Ectodermal cell (in vitro differentiated cells): ENCODE data around the gene AGO3.

ENCODE experiments used
- H3K27ac ChIP-seq: 2 replicates; pipeline ENCODE4 v1.7.0; 2013; ENCODE audit warnings: mild to moderate bottlenecking, low read depth, low read length; ENCODE audit not compliant: insufficient read depth, poor library complexity, severe bottlenecking
- H3K27me3 ChIP-seq: 2 replicates; pipeline ENCODE4 v1.7.0; 2013; ENCODE audit warnings: mild to moderate bottlenecking, low read length; ENCODE audit not compliant: insufficient read depth, control insufficient read depth, poor library complexity, severe bottlenecking
- H3K36me3 ChIP-seq: one replicate; pipeline ENCODE4 v1.7.0; 2013; ENCODE audit warnings: low read length; ENCODE audit not compliant: control insufficient read depth, insufficient read depth
- H3K4me1 ChIP-seq: one replicate; pipeline ENCODE4 v1.7.0; 2013; ENCODE audit warnings: low read length; ENCODE audit not compliant: control insufficient read depth, insufficient read depth
- H3K4me3 ChIP-seq: 2 replicates; pipeline ENCODE4 v1.7.0; 2013; ENCODE audit warnings: low read depth, low read length, control low read depth; ENCODE audit not compliant: insufficient read depth
- H3K9me3 ChIP-seq: 2 replicates; pipeline ENCODE4 v1.7.0; 2013; ENCODE audit warnings: mild to moderate bottlenecking, low read length, moderate library complexity; ENCODE audit not compliant: control insufficient read depth
- WGBS, 2 experiments: methylation state at CpG; one replicate each; pipeline ENCODE4 v1.1.7; 2013; ENCODE audit warnings: missing lambda C conversion rate in 2 of 2; 5-methylcytosine and 5-hydroxymethylcytosine counted together

AGO3 gene

DNA sequence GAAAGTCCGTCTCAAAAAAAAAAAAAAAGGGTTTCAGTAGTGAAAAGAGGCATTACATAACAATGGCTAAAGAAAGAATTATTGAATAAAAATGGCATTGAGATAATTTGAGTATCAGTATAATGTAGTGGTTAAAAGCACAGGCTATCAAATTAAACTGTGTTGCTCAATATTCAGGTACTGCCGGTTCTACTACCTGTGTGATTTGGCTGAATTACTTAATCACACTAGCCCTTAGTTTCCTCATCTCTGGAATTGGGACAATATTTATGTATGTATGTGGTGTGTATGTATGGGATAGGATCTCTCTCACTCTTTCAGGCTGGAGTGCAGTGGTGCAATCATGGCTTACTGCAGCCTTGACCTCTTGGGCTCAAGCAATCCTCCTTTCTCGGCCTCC is 96.9 kb downstream of the AGO3 start:
- Histone ChIP-seq H3K4me1 (no peaks in the 10 kb centered on the region), H3K27me3 (no peaks in the 10 kb centered on the region), H3K4me3 (no peak overlapping the region), H3K27ac (no peak overlapping the region), H3K9me3 (no peaks in the 10 kb centered on the region), H3K36me3 (peaks cover 19% of the 10 kb centered on the region)
- 92 to 94% methylated on average over 3 of the region's 3 CpGs for WGBS, 2 experiments

DNA sequence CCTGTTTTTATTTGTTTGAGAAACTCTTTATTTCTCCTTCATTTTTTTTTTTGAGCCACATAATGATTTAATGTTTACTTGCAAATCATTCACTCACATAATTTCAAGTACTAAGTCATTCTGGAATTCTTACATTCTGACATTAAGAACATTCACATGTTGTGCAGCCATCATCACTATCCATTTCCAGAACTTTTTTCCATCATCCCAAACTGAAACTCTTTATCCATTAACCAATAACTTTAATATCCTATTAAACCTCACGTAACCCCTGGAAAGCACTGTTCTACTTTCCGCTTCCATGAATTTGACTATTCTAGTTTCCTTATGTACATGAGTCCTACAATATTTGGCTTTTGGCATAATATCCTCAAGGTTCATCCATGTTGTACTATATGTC is 100.5 kb downstream of the AGO3 start:
- WGBS, 2 experiments = 94 to 97% methylated on average over 2 of the region's 2 CpGs
- Histone ChIP-seq H3K36me3 (peaks cover 17% of the 10 kb centered on the region), H3K4me1 (no peaks in the 10 kb centered on the region)

DNA sequence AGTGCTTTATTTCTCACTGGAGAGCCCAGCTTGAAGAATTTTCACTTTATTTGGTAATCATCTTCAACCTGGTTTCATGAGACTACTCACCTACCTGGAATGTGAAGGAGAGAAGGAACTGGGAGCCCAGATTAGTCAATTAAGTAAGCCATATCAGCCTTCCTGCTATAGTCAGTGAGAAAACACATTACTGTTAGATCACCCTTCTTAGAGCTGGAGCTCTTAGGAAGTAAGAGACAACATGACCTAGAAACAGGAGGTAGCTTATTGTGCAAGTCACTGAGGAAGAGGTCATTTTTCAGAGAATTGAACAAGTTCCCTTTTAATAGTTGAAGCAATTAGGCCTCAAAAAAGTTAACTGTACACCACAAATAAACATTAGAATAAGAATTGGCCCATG is 103.8 kb downstream of the AGO3 start:
- Histone ChIP-seq H3K4me3 (no peak overlapping the region), H3K9me3 (no peaks in the 10 kb centered on the region), H3K36me3 (peaks cover 7% of the 10 kb centered on the region), H3K27me3 (no peaks in the 10 kb centered on the region), H3K4me1 (no peaks in the 10 kb centered on the region), H3K27ac (no peak overlapping the region)

More for the DNA sequence above, 100.5 kb downstream of the AGO3 start:
- Histone ChIP-seq H3K4me3 (no peak overlapping the region), H3K27me3 (no peaks in the 10 kb centered on the region), H3K27ac (no peak overlapping the region), H3K9me3 (no peaks in the 10 kb centered on the region)

DNA sequence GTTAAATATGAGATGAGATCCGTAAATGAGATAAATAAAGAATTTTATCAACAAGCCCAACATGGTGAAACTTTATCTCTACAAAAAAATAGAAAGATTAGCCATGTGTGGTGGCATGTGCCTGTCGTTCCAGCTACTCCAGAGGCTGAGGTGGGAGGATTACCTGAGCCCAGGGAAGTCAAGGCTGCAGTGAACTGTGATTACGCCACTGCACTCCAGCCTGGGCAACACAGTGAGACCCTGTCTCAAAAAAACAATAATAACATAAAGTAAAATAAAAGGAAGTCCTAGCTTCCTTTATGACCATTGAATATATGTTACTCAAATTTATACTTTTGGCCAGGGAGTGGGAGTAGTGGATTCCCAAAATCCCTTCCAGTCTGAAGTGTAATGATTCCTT is 104.2 kb downstream of the AGO3 start:
- peaks cover 12% of the 10 kb centered on the region for H3K36me3 ChIP-seq
- H3K4me1 ChIP-seq = no peaks in the 10 kb centered on the region
- WGBS, 2 experiments = 97 to 98% methylated on average over 2 to 3 of the region's 3 CpGs

DNA sequence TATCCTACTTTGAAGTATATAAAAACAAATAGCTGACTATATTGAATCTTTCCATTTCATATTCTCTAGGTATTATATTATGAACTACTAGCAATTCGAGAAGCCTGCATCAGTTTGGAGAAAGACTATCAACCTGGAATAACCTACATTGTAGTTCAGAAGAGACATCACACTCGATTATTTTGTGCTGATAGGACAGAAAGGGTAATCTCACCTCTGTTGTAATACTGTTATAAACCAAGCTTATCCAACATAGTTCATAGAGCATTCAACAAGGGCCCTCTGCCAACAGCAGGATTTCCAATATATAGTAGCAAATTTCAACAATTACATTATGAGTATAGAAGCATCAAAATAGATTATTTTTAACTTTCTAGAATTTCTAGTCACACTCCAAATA is 109.3 kb downstream of the AGO3 start:
- Histone ChIP-seq H3K4me3 (no peak overlapping the region), H3K9me3 (no peaks in the 10 kb centered on the region), H3K4me1 (no peaks in the 10 kb centered on the region), H3K27me3 (no peaks in the 10 kb centered on the region), H3K36me3 (peaks cover 20% of the 10 kb centered on the region), H3K27ac (no peak overlapping the region)
- WGBS, 2 experiments = 90 to 100% methylated on average over 1 to 2 of the region's 2 CpGs

More for the DNA sequence above, 104.2 kb downstream of the AGO3 start:
- no peak overlapping the region for H3K27ac ChIP-seq
- H3K4me3 ChIP-seq = no peak overlapping the region
- H3K27me3 ChIP-seq = no peaks in the 10 kb centered on the region
- no peaks in the 10 kb centered on the region for H3K9me3 ChIP-seq

DNA sequence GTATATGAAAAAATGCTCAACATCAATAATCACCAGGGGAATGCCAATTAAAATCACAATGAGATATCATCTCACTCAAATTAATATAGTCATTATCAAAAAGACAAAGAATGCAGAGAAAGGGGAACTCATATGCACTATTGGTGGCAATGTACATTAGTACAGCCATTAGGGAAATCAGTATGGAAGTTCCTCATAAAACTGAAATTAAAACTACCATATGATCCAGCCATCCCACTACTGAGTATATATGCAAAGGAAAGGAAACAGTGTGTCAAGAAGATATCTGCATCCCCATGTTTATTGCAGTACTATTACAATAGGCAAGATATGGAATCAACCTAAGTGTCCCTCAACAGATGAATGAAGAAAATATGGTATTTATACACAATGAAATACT is 120.9 kb downstream of the AGO3 start:
- Histone ChIP-seq H3K4me3 (no peak overlapping the region), H3K9me3 (no peaks in the 10 kb centered on the region), H3K36me3 (peaks cover 9% of the 10 kb centered on the region), H3K27me3 (no peaks in the 10 kb centered on the region), H3K27ac (no peak overlapping the region), H3K4me1 (no peaks in the 10 kb centered on the region)

DNA sequence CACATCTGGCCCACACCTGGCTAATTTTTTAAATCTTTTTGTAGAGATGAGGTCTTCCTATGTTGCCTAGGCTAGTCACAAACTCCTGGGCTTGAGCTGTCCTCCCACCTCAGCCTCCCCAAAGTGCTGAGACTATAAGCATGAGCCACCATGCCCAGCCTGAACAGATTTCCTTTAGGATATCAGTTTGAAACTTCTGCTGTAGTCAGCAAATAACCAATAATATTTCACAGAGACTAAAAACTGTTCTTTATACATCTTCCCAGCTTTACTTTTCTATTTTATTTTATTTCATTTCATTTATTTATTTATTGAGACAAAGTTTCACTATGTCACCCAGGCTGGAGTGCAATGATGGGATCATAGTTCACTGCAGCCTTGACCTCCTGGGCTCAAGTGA is 123.1 kb downstream of the AGO3 start:
- Histone ChIP-seq H3K27ac (no peak overlapping the region), H3K36me3 (no peaks in the 10 kb centered on the region), H3K4me3 (no peak overlapping the region), H3K4me1 (no peaks in the 10 kb centered on the region), H3K27me3 (no peaks in the 10 kb centered on the region), H3K9me3 (no peaks in the 10 kb centered on the region)

DNA sequence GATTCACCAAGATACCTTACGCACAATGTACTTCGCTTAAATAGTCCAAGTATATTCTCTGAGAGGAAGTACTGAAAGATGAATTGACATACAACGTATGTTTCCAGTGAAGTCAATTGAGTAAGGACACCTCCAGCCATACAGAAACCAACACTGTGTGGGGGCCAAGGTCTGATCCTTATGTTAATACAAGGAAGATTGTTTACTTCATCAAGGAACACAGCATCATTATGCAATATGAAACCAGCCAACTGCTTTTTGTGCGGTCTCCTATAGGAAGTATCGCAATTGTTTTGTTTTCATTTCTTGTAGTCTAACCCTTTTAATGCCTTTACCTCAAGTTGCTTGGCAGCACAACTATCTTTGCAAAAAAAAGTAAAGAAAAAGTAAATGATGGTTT is 124.8 kb downstream of the AGO3 start:
- WGBS, 2 experiments = 95 to 99% methylated on average over 5 of the region's 5 CpGs
- H3K4me3 ChIP-seq = no peak overlapping the region
- H3K36me3 ChIP-seq = no peaks in the 10 kb centered on the region
- no peaks in the 10 kb centered on the region for H3K4me1 ChIP-seq
- H3K27ac ChIP-seq = no peak overlapping the region
- no peaks in the 10 kb centered on the region for H3K9me3 ChIP-seq
- H3K27me3 ChIP-seq = no peaks in the 10 kb centered on the region

DNA sequence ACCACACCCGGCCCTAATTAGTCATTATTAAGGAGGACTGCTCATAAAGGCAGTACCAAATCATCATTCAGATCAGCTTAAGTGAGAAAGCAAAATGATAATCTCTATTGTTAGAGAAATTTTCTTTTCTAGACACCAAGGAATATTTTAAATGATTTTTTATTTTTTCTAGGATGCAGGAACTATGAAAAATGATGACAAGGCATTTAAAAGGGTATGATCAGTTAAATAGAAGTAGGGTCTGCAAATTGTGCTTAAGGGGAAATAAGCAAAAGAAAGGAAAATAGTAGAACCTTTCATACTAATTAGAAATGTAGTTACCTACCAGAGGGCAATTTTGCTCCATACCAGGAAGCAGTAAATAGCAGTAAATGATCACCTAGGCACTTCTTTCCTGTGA is 131.4 kb downstream of the AGO3 start:
- Histone ChIP-seq H3K4me1 (no peaks in the 10 kb centered on the region), H3K27me3 (no peaks in the 10 kb centered on the region), H3K9me3 (no peaks in the 10 kb centered on the region), H3K36me3 (no peaks in the 10 kb centered on the region), H3K4me3 (no peak overlapping the region), H3K27ac (no peak overlapping the region)
- WGBS, 2 experiments = 94 to 100% methylated on average over 1 of the region's 1 CpG

DNA sequence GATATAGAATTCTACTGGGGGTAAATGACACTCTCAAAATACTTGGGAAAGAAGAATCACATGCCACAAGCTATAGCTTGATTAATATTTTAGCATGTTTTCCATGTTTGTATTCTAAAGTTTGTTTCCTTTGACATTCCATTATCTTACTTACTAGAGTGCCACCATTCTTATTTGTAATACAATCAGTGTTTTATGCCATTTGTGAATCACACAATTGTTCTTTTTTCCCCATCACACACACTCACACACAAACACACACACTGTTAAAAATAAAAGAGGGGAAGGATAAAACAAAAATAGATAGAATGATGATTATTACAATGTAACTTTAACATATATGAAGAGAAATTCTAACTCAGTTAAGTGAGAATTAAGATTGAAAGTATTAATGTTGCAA is 137.0 kb downstream of the AGO3 start:
- no peak overlapping the region for H3K4me3 ChIP-seq
- no peaks in the 10 kb centered on the region for H3K9me3 ChIP-seq
- H3K36me3 ChIP-seq = no peaks in the 10 kb centered on the region
- no peaks in the 10 kb centered on the region for H3K4me1 ChIP-seq
- no peak overlapping the region for H3K27ac ChIP-seq
- H3K27me3 ChIP-seq = no peaks in the 10 kb centered on the region

DNA sequence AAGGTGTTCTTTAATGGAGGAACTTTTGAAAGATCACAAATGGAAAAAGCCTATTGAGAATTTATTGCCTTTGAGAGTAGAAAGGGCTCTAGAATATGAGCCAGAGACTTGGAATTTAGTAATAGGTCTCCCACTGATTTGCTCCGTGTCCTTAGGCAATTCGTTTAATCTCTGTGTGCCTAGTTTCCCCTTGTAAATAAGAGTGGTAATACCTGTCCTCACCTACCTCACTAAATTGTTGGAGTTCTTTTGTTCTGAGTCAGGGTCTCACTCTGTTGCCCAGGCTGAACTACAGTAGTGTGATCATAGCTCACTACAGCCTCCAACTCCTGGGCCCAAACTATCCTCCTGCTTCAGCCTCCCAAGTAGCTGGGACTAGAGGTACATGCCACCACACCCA is 138.0 kb downstream of the AGO3 start:
- WGBS, 2 experiments = 82 to 91% methylated on average over 2 of the region's 2 CpGs
- Histone ChIP-seq H3K27me3 (no peaks in the 10 kb centered on the region), H3K36me3 (no peaks in the 10 kb centered on the region)

More for the DNA sequence above, 138.0 kb downstream of the AGO3 start:
- Histone ChIP-seq H3K27ac (no peak overlapping the region), H3K4me3 (no peak overlapping the region), H3K4me1 (no peaks in the 10 kb centered on the region), H3K9me3 (no peaks in the 10 kb centered on the region)
